Nephron progenitor cell (in vitro differentiated cells): Measurements from ENCODE around the gene SYNDIG1L.
"Not testable (repeated sequence)": the region's sequence is repeated elsewhere in the genome, so short reads cannot be mapped to it uniquely, and the experiment has no call there.

Source experiments
- DNase-seq: peaks from one replicate; pipeline ENCODE4 v3.0.0; 2021
- H3K27ac Mint-ChIP-seq: 2 replicates; pipeline ENCODE4 v1.8.0; 2021; ENCODE audit warnings: mild to moderate bottlenecking, moderate library complexity, mixed read lengths
- H3K27me3 Mint-ChIP-seq: 2 replicates; pipeline ENCODE4 v1.8.0; 2021; ENCODE audit warnings: mild to moderate bottlenecking, low read depth, mixed read lengths; ENCODE audit not compliant: poor library complexity
- H3K36me3 Mint-ChIP-seq: 2 replicates; pipeline ENCODE4 v1.8.0; 2021; ENCODE audit warnings: low read depth, mixed read lengths
- H3K4me1 Mint-ChIP-seq: 2 replicates; pipeline ENCODE4 v1.8.0; 2021; ENCODE audit warnings: mixed read lengths
- H3K4me3 Mint-ChIP-seq: 2 replicates; pipeline ENCODE4 v1.8.0; 2021; ENCODE audit warnings: mild to moderate bottlenecking, moderate library complexity, mixed read lengths
- H3K9me3 Mint-ChIP-seq: 2 replicates; pipeline ENCODE4 v1.8.0; 2021; ENCODE audit warnings: mild to moderate bottlenecking, moderate library complexity, mixed read lengths
- TF ChIP-seq, protein P1 (sequence below): fragments of 200-600 bp; sonication (generic); IDR thresholded peaks from 2 replicates; pipeline ENCODE4 v1.5.0; 2021; ENCODE audit warnings: antibody characterized with exemption

Gene SYNDIG1L

DNA sequence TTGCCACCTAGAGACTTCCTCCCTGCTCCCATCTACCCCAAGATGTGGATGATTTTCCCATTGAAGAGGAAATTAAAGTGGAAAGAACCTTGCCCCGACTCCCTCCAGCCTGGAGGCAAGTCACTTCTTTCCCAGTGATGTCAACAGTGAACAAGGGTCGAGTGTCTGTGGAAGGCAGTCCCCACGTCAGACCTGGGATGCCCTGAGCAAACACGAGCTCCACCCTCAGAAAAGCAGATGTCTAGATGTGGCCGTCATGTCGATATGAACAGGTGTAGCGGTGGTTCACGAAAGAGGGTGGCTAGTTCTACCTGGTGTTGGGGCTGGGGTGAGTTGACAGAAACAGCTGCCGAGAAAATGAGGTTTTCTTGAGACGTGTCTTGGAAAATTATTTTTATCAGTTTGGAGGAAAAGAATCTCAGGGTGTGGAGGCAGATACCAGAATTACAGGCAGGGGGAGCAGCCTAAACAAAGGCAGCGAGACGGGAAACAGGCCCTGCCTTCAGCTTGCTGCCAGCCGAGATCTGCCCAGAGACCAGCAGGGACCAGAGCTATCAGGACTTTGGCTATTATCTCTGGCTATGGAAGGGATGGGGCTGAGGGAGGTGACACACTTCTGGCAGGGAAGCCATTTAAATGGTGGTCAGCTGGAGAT lies 25.9 kb downstream of the SYNDIG1L start:
- H3K9me3 Mint-ChIP-seq, result no peaks in the 10 kb centered on the region
- H3K27me3 Mint-ChIP-seq, result peaks cover 7% of the 10 kb centered on the region
- peaks cover 62% of the 10 kb centered on the region for H3K4me1 Mint-ChIP-seq
- H3K4me3 Mint-ChIP-seq, result peak overlapping the region; percentile 9
- no peaks in the 10 kb centered on the region for H3K36me3 Mint-ChIP-seq
- no peak overlapping the region for H3K27ac Mint-ChIP-seq
- no peak for DNase-seq
- TF ChIP-seq, protein P1, sequence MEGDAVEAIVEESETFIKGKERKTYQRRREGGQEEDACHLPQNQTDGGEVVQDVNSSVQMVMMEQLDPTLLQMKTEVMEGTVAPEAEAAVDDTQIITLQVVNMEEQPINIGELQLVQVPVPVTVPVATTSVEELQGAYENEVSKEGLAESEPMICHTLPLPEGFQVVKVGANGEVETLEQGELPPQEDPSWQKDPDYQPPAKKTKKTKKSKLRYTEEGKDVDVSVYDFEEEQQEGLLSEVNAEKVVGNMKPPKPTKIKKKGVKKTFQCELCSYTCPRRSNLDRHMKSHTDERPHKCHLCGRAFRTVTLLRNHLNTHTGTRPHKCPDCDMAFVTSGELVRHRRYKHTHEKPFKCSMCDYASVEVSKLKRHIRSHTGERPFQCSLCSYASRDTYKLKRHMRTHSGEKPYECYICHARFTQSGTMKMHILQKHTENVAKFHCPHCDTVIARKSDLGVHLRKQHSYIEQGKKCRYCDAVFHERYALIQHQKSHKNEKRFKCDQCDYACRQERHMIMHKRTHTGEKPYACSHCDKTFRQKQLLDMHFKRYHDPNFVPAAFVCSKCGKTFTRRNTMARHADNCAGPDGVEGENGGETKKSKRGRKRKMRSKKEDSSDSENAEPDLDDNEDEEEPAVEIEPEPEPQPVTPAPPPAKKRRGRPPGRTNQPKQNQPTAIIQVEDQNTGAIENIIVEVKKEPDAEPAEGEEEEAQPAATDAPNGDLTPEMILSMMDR, result no peak

DNA sequence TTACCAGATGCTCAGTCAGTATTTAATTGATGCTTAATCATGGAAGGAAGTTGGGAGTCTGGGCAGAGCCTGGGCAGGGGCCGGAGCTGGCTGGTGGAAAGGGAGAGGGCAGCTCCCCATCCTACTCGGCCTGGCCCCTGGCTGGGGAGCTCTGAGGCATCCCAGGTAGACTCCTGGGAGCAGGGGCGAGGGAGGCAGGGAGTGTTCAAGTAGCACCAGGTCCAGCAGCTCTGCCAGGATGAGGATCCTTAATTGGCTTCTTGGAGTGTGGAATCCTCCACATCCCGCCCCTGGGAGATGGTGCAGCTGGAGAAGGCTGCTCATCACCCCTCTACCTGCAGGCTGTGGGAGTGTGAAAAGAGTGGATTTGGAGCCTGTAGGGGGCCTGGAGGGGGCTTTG lies 30.9 kb downstream of the SYNDIG1L start:
- TF ChIP-seq, protein P1, result no peak
- H3K27ac Mint-ChIP-seq, result no peak overlapping the region
- peaks cover 4% of the 10 kb centered on the region for H3K27me3 Mint-ChIP-seq
- H3K9me3 Mint-ChIP-seq, result no peaks in the 10 kb centered on the region
- H3K4me1 Mint-ChIP-seq, result peaks cover 34% of the 10 kb centered on the region
- no peak overlapping the region for H3K4me3 Mint-ChIP-seq
- no peaks in the 10 kb centered on the region for H3K36me3 Mint-ChIP-seq
- no peak for DNase-seq

DNA sequence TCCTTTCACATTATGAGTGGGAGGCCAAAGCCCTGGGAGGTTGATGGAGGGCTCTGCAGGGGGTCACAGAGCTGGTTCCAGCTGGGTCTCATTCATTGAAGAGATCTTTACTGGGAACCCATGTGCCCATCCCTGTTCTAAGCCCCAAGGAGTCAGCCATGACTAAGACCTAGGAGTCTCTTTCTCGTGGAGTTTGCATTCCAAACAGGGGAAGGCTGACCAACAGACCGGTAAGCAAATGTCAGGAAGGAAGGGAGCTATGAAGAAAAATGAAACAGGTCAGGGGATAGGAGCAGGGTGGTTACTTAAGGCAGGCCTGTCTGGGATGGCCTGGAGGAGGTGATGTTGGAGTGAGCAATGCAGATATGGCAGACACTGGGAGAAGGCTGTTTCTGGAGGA lies 31.5 kb downstream of the SYNDIG1L start:
- TF ChIP-seq, protein P1, result no peak
- Mint-ChIP-seq H3K9me3 (no peaks in the 10 kb centered on the region), H3K27me3 (peaks cover 6% of the 10 kb centered on the region), H3K4me3 (no peak overlapping the region), H3K4me1 (peaks cover 36% of the 10 kb centered on the region), H3K36me3 (no peaks in the 10 kb centered on the region), H3K27ac (peak overlapping the region; percentile 35)
- DNase-seq, result no peak

DNA sequence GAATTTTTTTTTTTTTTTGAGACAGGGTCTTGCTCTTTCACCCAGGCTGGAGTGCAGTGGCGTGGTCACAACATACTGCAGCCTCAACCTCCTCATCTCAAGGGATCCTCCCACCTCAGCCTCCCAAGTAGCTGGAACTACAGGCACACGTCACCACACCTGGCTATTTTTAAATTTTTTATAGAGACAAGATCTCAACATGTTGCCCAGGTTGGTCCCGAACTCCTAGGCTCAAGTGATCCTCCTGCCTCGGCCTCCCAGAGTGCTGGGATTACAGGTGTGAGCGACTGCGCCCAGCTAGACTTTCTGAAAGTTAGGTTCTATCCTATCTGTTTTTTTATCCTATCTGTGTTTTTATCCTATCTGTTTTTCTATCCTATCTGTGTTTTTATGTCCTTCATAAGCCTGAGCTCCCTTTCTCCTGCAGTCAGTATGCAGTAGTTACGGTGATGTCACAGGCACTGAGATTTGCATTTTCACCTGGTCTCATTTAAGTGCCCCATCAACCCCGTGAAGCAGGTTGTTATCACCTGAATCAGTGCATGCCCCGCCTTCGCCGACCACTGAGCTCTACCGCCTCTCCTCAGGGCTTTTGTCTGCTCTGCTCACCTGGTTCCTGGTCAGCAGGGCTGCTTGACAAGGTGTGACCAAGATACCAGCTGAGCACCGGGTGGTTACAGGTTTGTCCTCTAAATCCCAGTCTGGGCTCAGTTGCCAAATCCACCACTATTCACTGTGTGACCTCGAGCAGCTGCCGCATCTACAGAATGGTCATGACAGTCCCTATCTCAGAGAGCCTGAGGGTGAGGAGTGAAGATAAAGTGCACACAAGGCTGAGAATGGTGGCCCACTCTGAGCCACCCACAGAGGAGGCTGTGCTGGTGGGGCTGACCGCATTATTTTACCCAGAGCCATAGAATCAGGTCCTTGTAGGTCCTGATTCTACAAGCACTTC lies 33.1 kb downstream of the SYNDIG1L start:
- no peak overlapping the region for H3K27ac Mint-ChIP-seq
- H3K9me3 Mint-ChIP-seq, result no peaks in the 10 kb centered on the region
- no peaks in the 10 kb centered on the region for H3K36me3 Mint-ChIP-seq
- TF ChIP-seq, protein P1, result no peak
- DNase-seq, result no peak
- peaks cover 5% of the 10 kb centered on the region for H3K27me3 Mint-ChIP-seq
- H3K4me3 Mint-ChIP-seq, result no peak overlapping the region
- peaks cover 35% of the 10 kb centered on the region for H3K4me1 Mint-ChIP-seq

DNA sequence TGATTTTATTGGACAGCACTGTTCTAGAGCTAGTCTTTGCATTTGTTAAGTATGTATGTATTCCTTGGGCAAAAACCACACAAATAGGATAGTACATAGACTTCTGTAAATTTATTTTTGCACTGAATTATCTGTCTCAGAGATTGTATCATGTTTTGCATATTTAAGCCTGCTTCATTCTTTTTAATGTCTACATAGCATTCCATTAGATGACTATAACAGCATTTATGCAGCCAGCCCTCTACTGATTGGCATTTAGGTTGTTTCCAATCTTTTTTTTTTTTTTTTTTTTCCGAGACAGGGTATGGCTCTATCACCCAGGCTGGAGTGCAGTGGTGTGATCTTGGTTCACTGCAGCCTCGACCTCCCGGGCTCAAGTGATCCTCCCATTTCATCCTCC lies 34.5 kb downstream of the SYNDIG1L start:
- H3K36me3 Mint-ChIP-seq, result no peaks in the 10 kb centered on the region
- H3K9me3 Mint-ChIP-seq, result no peaks in the 10 kb centered on the region
- peaks cover 2% of the 10 kb centered on the region for H3K27me3 Mint-ChIP-seq
- TF ChIP-seq, protein P1, result no peak
- H3K4me1 Mint-ChIP-seq, result peaks cover 30% of the 10 kb centered on the region
- DNase-seq, result no peak
- no peak overlapping the region for H3K27ac Mint-ChIP-seq
- H3K4me3 Mint-ChIP-seq, result no peak overlapping the region

DNA sequence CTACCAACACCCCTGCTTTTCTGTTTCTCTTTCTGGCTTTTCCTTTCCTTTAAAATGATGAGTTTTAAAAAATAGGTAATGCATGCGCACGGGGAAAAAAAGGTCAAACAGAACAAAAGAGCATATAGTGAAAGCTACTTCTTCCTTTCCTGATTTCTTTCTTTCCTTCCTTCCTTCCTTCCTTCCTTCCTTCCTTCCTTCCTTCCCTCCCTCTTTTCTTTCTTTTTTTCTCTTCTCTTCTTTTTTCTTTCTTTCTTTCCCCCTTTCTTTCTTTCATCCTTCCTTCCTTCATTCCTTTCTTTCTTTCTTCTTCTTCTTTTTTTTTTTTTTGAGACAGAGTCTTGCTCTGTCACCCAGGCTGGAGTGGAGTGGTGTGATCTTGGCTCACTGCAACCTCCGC lies 35.5 kb downstream of the SYNDIG1L start:
- Mint-ChIP-seq H3K27ac (peak overlapping the region; percentile 7), H3K4me1 (peaks cover 24% of the 10 kb centered on the region)
- DNase-seq, H3K9me3 Mint-ChIP-seq, H3K27me3 Mint-ChIP-seq, H3K36me3 Mint-ChIP-seq, H3K4me3 Mint-ChIP-seq: not testable (repeated sequence)
